ENCODE results near the gene IGSF9. TPM values are rescaled to one million over a fixed set of nuclear protein-coding genes. Genes with fewer than 3 reads are reported as not detected.

IGSF9 gene
- total and polyA plus RNA-seq, 2 experiments from 2014 or later, result 10.3 to 27.6 TPM

DNA sequence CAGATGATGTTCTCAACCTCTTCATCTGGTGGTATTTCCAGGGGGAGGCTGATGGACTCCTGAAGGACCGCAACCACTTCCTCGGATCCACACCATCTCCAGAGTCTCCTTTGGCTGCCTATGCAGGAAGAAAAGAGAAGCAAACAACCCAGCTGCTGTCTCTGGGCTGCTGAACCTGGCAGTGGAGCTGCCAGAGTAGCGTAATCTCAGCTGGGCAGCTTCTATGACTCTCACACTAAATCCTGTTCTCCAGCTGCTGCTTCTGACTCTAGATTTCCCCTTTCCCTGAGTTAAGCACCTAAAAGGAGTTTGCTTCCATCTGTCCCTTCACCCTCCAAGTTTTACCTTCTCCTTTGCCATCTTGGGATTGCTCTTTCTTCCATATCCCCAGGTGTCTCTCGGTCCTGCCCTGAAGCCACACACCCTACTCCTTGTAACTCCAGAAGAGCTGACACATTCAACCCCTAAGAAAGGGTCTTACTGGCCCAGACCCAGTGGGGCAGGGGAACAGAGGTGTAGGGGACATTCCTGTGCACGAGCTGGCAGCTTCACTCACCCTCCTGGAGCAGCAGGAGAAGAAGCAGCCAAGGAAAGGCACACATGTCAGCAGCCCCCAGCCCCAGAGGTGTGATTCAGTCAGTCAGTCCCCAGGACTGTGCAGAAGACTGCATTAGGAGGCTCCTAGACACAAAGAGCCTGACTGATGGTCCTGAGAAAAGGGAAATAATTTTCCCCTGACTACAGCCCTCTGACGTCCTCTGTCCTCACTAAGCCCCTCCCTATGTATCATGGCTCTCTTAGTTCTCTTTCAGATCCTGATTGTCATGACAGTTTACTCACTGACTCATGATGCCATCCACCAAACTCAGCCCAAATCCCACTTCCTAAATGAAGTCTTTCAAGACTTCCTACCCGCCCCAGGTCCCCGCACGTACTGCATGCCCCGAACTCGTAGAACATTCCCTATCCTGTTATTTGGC is 8.4 kb upstream of the IGSF9 start, which contains the start of gene SLAMF9:
Gene SLAMF9 (minus strand): TSS at position 702 of the 980 bp plus-strand sequence. CDS start 100 bp downstream, at position 602.
- Histone ChIP-seq H3F3A (replicated peaks; ENCODE audit: low read depth) (no peaks in the 10 kb centered on the region), H3K4me2 (no peak within 1 kb of the TSS), H3K9me2 (ENCODE audit: insufficient read depth) (peaks cover 4% of the 10 kb centered on the region; the same call in 1 of the 2 replicates), H3K27me3 (ENCODE audit: insufficient read depth) (no peaks in the 10 kb centered on the region), H3K4me1 (ENCODE audit: insufficient read depth) (no peaks in the 10 kb centered on the region), H3K4me3 (no peak within 1 kb of the TSS), H4K20me1 (replicated peaks; ENCODE audit: insufficient read depth) (no peaks in the 10 kb centered on the region), H3K27ac (ENCODE audit: low read depth) (no peak within 1 kb of the TSS), H2AFZ (no peak within 1 kb of the TSS), H3K79me2 (replicated peaks; ENCODE audit: insufficient read depth) (no peaks in the 10 kb centered on the region), H3K36me3 (ENCODE audit: insufficient read depth) (no peaks in the 10 kb centered on the region)
- no peaks in the 10 kb centered on the region for H3K4me1 Mint-ChIP-seq
- no peaks in the 10 kb centered on the region for H3K36me3 Mint-ChIP-seq (ENCODE audit: low read depth)
- no peaks in the 10 kb centered on the region for H3K9me3 Mint-ChIP-seq
- H3K27ac Mint-ChIP-seq, result no peak within 1 kb of the TSS
- H3K4me3 Mint-ChIP-seq, result no peak within 1 kb of the TSS
- H3K27me3 Mint-ChIP-seq (ENCODE audit: insufficient read depth, low read depth, poor library complexity), result peaks cover 7% of the 10 kb centered on the region
- ATAC-seq (no peak), DNase-seq (ENCODE audit: low spot score) (no peak)
- no peak for TF ChIP-seq POLR2AphosphoS5 (IDR thresholded peaks at IDR 0.05; ENCODE audit: low read depth)
- TF ChIP-seq, protein P1, sequence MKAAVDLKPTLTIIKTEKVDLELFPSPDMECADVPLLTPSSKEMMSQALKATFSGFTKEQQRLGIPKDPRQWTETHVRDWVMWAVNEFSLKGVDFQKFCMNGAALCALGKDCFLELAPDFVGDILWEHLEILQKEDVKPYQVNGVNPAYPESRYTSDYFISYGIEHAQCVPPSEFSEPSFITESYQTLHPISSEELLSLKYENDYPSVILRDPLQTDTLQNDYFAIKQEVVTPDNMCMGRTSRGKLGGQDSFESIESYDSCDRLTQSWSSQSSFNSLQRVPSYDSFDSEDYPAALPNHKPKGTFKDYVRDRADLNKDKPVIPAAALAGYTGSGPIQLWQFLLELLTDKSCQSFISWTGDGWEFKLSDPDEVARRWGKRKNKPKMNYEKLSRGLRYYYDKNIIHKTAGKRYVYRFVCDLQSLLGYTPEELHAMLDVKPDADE (IDR thresholded peaks at IDR 0.05), result no peak

- ATAC-seq (no peak), DNase-seq (ENCODE audit: low spot score) (no peak)
- no peaks in the 10 kb centered on the region for H3F3A ChIP-seq (replicated peaks; ENCODE audit: low read depth)
- no peak overlapping the region for H2AFZ ChIP-seq
- H3K27ac ChIP-seq (ENCODE audit: low read depth), result no peak overlapping the region
- Mint-ChIP-seq H3K9me3 (no peaks in the 10 kb centered on the region), H3K36me3 (ENCODE audit: low read depth) (no peaks in the 10 kb centered on the region), H3K27ac (no peak overlapping the region), H3K4me1 (no peaks in the 10 kb centered on the region), H3K27me3 (ENCODE audit: insufficient read depth, low read depth, poor library complexity) (peaks cover 7% of the 10 kb centered on the region), H3K4me3 (no peak overlapping the region)
- no peaks in the 10 kb centered on the region for H3K36me3 ChIP-seq (ENCODE audit: insufficient read depth)
- H4K20me1 ChIP-seq (replicated peaks; ENCODE audit: insufficient read depth), result no peaks in the 10 kb centered on the region
- no peaks in the 10 kb centered on the region for H3K79me2 ChIP-seq (replicated peaks; ENCODE audit: insufficient read depth)
- H3K27me3 ChIP-seq (ENCODE audit: insufficient read depth), result no peaks in the 10 kb centered on the region
- no peak overlapping the region for H3K4me3 ChIP-seq
- TF ChIP-seq ZNF114 (CRISPR knock-in tag; IDR thresholded peaks at IDR 0.05) (no peak), EZH2phosphoT487 (IDR thresholded peaks at IDR 0.05; ENCODE audit: unreplicated experiment) (no peak), CTCF (conservative IDR thresholded peaks at IDR 0.05; ENCODE audit: low read depth in 2 of 2) (no peak), POLR2AphosphoS5 (IDR thresholded peaks at IDR 0.05; ENCODE audit: low read depth) (no peak), CREB1 (CRISPR knock-in tag; IDR thresholded peaks at IDR 0.05; ENCODE audit: low read depth) (no peak), ZNF331 (CRISPR knock-in tag; IDR thresholded peaks at IDR 0.05; ENCODE audit: low read depth) (no peak)
- TF ChIP-seq, protein P2, sequence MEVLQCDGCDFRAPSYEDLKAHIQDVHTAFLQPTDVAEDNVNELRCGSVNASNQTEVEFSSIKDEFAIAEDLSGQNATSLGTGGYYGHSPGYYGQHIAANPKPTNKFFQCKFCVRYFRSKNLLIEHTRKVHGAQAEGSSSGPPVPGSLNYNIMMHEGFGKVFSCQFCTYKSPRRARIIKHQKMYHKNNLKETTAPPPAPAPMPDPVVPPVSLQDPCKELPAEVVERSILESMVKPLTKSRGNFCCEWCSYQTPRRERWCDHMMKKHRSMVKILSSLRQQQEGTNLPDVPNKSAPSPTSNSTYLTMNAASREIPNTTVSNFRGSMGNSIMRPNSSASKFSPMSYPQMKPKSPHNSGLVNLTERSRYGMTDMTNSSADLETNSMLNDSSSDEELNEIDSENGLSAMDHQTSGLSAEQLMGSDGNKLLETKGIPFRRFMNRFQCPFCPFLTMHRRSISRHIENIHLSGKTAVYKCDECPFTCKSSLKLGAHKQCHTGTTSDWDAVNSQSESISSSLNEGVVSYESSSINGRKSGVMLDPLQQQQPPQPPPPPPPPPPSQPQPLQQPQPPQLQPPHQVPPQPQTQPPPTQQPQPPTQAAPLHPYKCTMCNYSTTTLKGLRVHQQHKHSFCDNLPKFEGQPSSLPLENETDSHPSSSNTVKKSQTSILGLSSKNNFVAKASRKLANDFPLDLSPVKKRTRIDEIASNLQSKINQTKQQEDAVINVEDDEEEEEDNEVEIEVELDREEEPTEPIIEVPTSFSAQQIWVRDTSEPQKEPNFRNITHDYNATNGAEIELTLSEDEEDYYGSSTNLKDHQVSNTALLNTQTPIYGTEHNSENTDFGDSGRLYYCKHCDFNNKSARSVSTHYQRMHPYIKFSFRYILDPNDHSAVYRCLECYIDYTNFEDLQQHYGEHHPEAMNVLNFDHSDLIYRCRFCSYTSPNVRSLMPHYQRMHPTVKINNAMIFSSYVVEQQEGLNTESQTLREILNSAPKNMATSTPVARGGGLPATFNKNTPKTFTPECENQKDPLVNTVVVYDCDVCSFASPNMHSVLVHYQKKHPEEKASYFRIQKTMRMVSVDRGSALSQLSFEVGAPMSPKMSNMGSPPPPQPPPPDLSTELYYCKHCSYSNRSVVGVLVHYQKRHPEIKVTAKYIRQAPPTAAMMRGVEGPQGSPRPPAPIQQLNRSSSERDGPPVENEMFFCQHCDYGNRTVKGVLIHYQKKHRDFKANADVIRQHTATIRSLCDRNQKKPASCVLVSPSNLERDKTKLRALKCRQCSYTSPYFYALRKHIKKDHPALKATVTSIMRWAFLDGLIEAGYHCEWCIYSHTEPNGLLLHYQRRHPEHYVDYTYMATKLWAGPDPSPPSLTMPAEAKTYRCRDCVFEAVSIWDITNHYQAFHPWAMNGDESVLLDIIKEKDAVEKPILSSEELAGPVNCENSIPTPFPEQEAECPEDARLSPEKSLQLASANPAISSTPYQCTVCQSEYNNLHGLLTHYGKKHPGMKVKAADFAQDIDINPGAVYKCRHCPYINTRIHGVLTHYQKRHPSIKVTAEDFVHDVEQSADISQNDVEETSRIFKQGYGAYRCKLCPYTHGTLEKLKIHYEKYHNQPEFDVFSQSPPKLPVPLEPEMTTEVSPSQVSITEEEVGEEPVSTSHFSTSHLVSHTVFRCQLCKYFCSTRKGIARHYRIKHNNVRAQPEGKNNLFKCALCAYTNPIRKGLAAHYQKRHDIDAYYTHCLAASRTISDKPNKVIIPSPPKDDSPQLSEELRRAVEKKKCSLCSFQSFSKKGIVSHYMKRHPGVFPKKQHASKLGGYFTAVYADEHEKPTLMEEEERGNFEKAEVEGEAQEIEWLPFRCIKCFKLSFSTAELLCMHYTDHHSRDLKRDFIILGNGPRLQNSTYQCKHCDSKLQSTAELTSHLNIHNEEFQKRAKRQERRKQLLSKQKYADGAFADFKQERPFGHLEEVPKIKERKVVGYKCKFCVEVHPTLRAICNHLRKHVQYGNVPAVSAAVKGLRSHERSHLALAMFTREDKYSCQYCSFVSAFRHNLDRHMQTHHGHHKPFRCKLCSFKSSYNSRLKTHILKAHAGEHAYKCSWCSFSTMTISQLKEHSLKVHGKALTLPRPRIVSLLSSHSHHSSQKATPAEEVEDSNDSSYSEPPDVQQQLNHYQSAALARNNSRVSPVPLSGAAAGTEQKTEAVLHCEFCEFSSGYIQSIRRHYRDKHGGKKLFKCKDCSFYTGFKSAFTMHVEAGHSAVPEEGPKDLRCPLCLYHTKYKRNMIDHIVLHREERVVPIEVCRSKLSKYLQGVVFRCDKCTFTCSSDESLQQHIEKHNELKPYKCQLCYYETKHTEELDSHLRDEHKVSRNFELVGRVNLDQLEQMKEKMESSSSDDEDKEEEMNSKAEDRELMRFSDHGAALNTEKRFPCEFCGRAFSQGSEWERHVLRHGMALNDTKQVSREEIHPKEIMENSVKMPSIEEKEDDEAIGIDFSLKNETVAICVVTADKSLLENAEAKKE (CRISPR knock-in tag; IDR thresholded peaks at IDR 0.05), result no peak
- TF ChIP-seq, protein P1 (IDR thresholded peaks at IDR 0.05), result no peak
- no peaks in the 10 kb centered on the region for H3K4me1 ChIP-seq (ENCODE audit: insufficient read depth)
- peaks cover 4% of the 10 kb centered on the region; the same call in 1 of the 2 replicates for H3K9me2 ChIP-seq (ENCODE audit: insufficient read depth)
- no peak overlapping the region for H3K4me2 ChIP-seq
Measured at GRCh38 chr1:159952932-159953331, 7.5 kb upstream of the IGSF9 start.
